Calu3 (cell line): ENCODE results near the gene CBY1. TPM values are rescaled to one million over a fixed set of nuclear protein-coding genes. Genes with fewer than 3 reads are reported as not detected.

Source experiments
- Bru-seq: library from RNA; stranded (reverse); fragments of 400-500 nt; gene quantifications from one replicate; lab custom pipeline; 2021; lab: Mats Ljungman, UMichigan
- BruChase-seq, 2 experiments: library from RNA; stranded (reverse); fragments of 400-500 nt; gene quantifications; one replicate each; lab custom pipeline; 2021; lab: Mats Ljungman, UMichigan
- BruUV-seq: library from RNA; stranded (reverse); fragments of 400-500 nt; replicated peaks from 2 replicates; lab custom pipeline; 2021; lab: Mats Ljungman, UMichigan
- CTCF ChIA-PET: fragments of 300-600 bp; sonication (Branson Sonifier 250); formaldehyde crosslinking; loops from one replicate; lab custom pipeline; 2022; ENCODE audit warnings: antibody characterized with exemption; lab: Charles Lee
- DNase-seq: peaks from one replicate; pipeline ENCODE4 v3.0.0; 2022
- H3K27ac Mint-ChIP-seq: one replicate; pipeline ENCODE4 v1.8.0; 2022; ENCODE audit warnings: mixed read lengths; ENCODE audit not compliant: unreplicated experiment
- H3K27me3 Mint-ChIP-seq: one replicate; pipeline ENCODE4 v1.8.0; 2022; ENCODE audit warnings: mixed read lengths; ENCODE audit not compliant: unreplicated experiment
- H3K36me3 Mint-ChIP-seq: one replicate; pipeline ENCODE4 v1.8.0; 2022; ENCODE audit warnings: mild to moderate bottlenecking, moderate library complexity, mixed read lengths; ENCODE audit not compliant: insufficient read depth, unreplicated experiment
- H3K4me1 Mint-ChIP-seq: one replicate; pipeline ENCODE4 v1.8.0; 2022; ENCODE audit warnings: mild to moderate bottlenecking, low read depth, mixed read lengths; ENCODE audit not compliant: unreplicated experiment
- H3K4me3 Mint-ChIP-seq: one replicate; pipeline ENCODE4 v1.8.0; 2022; ENCODE audit warnings: mild to moderate bottlenecking, low read depth, moderate library complexity, mixed read lengths; ENCODE audit not compliant: unreplicated experiment
- H3K9me3 Mint-ChIP-seq: one replicate; pipeline ENCODE4 v1.8.0; 2022; ENCODE audit warnings: low read depth, mixed read lengths; ENCODE audit not compliant: unreplicated experiment
- CTCF ChIP-seq: fragments of 200-600 bp; IDR thresholded peaks from one replicate; pipeline ENCODE4 v1.8.0; 2022; ENCODE audit warnings: antibody characterized with exemption; ENCODE audit not compliant: unreplicated experiment
- intact Hi-C: fragments of 100-400 bp; cut with micrococcal nuclease; formaldehyde crosslinking; loops from one replicate; pipeline ENCODE4 v1.10.0; 2022; ENCODE audit not compliant: unreplicated experiment
- long read RNA-seq: library from polyadenylated mRNA; stranded (forward); transcript quantifications from one replicate; pipeline ENCODE4 v2.0.0, GENCODE V29; 2022
- total RNA-seq: library from RNA; stranded (reverse); gene quantifications from 2 replicates; pipeline ENCODE4 v1.2.3, GENCODE V29; 2022

The CBY1 gene
- 40.9 and 42.7 TPM in 2 replicates for total RNA-seq
- Bru-seq, nascent RNA = percentile 72 among the genes with signal in this experiment
- BruChase-seq, experiment 1, labeled RNA remaining after a 6-hour chase = percentile 77 among the genes with signal in this experiment
- BruChase-seq, experiment 2, labeled RNA remaining after a 2-hour chase = percentile 88 among the genes with signal in this experiment
- long read RNA-seq, transcript CBY1-201 (5 exons, 1,133 nt) = major isoform, 22 of 43 reads
- long read RNA-seq, partial matches to known transcripts = 5 of 43 reads
- long read RNA-seq, other reads (novel, unspliced or antisense) = 9 of 43 reads

- Mint-ChIP-seq H3K27me3 (no peaks in the 10 kb centered on the region), H3K36me3 (peaks cover 28% of the 10 kb centered on the region), H3K9me3 (no peaks in the 10 kb centered on the region), H3K27ac (peak within 1 kb of the TSS; percentile 99), H3K4me1 (no peaks in the 10 kb centered on the region), H3K4me3 (peak within 1 kb of the TSS; percentile 96)
- TF ChIP-seq CTCF = no peak
- DNase-seq = peak; percentile 90
- CTCF ChIA-PET = interaction anchor here (1.0 to 1.4 kb wide), 2 partner anchors 26 to 39 kb away, joined by 3 to 5 read pairs; partner anchors contain the start of gene TOMM22
- intact Hi-C loops = no loop called here
- TSS peak; percentile 71 for BruUV-seq
Measured at GRCh38 chr22:38656256-38657044, at the start of gene CBY1, which contains the start of gene FAM227A. TSS of gene CBY1 (plus strand) at chr22:38656638. CDS start at chr22:38668055, 11,417 bp downstream. TSS of gene FAM227A (minus strand) at chr22:38656392. CDS start at chr22:38650168, 6,224 bp downstream.

GRCh38 chr22:38607680-38608079, 48.8 kb upstream of the CBY1 start:
- no peak for TF ChIP-seq CTCF
- no TSS peak for BruUV-seq
- no peaks in the 10 kb centered on the region for H3K9me3 Mint-ChIP-seq
- CTCF ChIA-PET = no interaction called here
- no peak overlapping the region for H3K4me3 Mint-ChIP-seq
- H3K27ac Mint-ChIP-seq = peak overlapping the region; percentile 42
- peaks cover 14% of the 10 kb centered on the region for H3K36me3 Mint-ChIP-seq
- no peaks in the 10 kb centered on the region for H3K27me3 Mint-ChIP-seq
- no peak for DNase-seq
- intact Hi-C loops = no loop called here
- H3K4me1 Mint-ChIP-seq = peaks cover 8% of the 10 kb centered on the region

- no peak for DNase-seq
- CTCF ChIA-PET = no interaction called here
- no peaks in the 10 kb centered on the region for H3K9me3 Mint-ChIP-seq
- intact Hi-C loops = no loop called here
- peaks cover 8% of the 10 kb centered on the region for H3K4me1 Mint-ChIP-seq
- no peak for TF ChIP-seq CTCF
- H3K27me3 Mint-ChIP-seq = no peaks in the 10 kb centered on the region
- BruUV-seq = no TSS peak
- no peak overlapping the region for H3K4me3 Mint-ChIP-seq
- peaks cover 14% of the 10 kb centered on the region for H3K36me3 Mint-ChIP-seq
- no peak overlapping the region for H3K27ac Mint-ChIP-seq
Measured at GRCh38 chr22:38608992-38609750, 47.3 kb upstream of the CBY1 start.

- Mint-ChIP-seq H3K36me3 (peaks cover 14% of the 10 kb centered on the region), H3K4me3 (no peak overlapping the region), H3K27me3 (no peaks in the 10 kb centered on the region), H3K27ac (no peak overlapping the region), H3K9me3 (no peaks in the 10 kb centered on the region), H3K4me1 (peaks cover 8% of the 10 kb centered on the region)
- intact Hi-C loops = no loop called here
- CTCF ChIA-PET = no interaction called here
- no TSS peak for BruUV-seq
- no peak for TF ChIP-seq CTCF
- no peak for DNase-seq
Measured at GRCh38 chr22:38610234-38610633, 46.2 kb upstream of the CBY1 start.
